ENCODE measurements around the gene PSMA6.
A peak's percentile ranks its signal among the peaks of the same experiment; 100 is the strongest.

Gene PSMA6

DNA sequence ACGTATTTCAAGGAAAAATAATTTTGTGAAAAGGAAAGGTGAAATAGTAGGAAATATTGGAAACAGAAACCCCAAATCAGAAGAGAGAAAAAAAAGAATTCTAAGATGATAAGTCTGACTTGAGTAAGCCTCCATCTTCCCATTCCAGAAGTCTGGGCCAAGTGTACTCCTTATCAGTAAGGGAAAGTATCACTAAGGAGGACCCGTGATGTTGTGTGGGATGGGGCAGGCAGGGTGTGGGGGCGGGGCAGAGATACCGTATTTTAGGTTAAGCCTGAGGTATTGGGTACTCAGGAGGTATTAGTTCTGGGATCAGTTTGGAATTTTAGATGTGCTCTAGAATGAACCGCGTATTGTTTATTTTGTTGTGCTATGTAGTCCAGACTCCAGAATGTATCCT, 33.8 kb upstream of the PSMA6 start:
- no peak for TF ChIP-seq GATA1 (IDR thresholded peaks at IDR 0.05; ENCODE audit: low read depth, low read length)
- TF ChIP-seq POLR2A (IDR thresholded peaks at IDR 0.05; ENCODE audit: low read length): no peak
- peak; percentile 22 to 33 for DNase-seq

GRCh38 chr14:35261774-35262173, 30.4 kb upstream of the PSMA6 start:
- no peak for DNase-seq
- no peak for TF ChIP-seq GATA1 (IDR thresholded peaks at IDR 0.05; ENCODE audit: low read depth, low read length)
- TF ChIP-seq POLR2A (IDR thresholded peaks at IDR 0.05; ENCODE audit: low read length): no peak

DNA sequence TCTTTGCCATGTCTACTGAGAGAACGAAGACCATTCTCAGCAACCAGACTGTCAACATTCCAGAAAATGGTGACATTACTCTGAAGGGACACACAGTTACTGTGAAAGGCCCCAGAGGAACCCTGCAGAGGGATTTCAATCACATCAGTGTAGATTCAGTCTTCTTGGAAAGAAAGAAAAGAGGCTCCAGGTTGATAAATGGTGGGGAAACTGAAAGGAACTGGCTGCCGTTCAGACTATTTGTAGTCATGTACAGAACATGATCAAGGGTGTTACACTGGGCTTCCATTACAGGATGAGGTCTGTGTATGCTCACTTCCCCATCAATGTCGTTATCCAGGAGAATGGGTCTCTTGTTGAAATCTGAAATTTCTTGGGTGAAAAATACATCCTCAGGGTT, 29.7 kb upstream of the PSMA6 start:
- DNase-seq: no peak
- TF ChIP-seq POLR2A (IDR thresholded peaks at IDR 0.05; ENCODE audit: low read length): no peak
- TF ChIP-seq GATA1 (IDR thresholded peaks at IDR 0.05; ENCODE audit: low read depth, low read length): no peak

- DNase-seq: no peak
- TF ChIP-seq GATA1 (IDR thresholded peaks at IDR 0.05; ENCODE audit: low read depth, low read length): no peak
- no peak for TF ChIP-seq POLR2A (IDR thresholded peaks at IDR 0.05; ENCODE audit: low read length)
Measured at GRCh38 chr14:35268946-35269345, 23.2 kb upstream of the PSMA6 start.

DNA sequence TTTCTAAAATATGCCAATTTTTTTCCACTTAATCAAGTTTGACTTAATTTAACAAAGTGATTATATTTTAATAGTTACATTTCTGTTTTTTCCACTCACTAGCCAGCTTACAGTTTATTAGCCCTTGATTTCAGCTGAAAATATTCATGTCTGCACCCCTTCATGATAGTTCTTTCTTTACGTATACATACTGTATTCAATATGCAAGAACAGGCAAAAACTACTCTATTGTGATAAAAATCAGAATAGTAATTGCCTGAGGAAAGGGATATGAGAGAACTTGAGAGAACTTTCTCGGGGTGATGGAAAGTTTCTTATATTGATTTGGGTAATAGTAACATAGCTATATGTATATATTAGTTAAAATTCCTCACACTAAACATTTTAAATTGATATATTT, 17.4 kb upstream of the PSMA6 start:
- TF ChIP-seq POLR2A (IDR thresholded peaks at IDR 0.05; ENCODE audit: low read length): no peak
- no peak for TF ChIP-seq GATA1 (IDR thresholded peaks at IDR 0.05; ENCODE audit: low read depth, low read length)
- DNase-seq: no peak

DNA sequence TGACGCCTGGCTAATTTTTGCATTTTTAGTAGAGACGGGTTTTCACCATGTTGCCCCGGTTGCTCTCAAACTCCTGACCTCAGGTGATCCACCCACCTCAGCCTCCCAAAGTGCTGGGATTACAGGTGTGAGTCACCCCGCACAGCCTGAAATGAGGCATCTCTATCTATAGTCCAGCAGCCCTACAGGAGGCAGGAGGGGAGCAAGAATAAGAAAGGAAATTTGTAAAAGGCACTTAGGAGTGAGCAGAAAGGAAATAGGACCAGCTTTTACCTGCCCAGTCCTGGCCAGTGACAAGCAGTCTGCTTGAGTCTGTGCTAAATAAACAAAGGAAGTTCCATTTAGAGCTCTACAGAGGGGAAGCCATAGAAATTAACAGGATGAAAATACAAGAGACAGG, 15.0 kb upstream of the PSMA6 start:
- TF ChIP-seq POLR2A (IDR thresholded peaks at IDR 0.05; ENCODE audit: low read length): no peak
- no peak for TF ChIP-seq GATA1 (IDR thresholded peaks at IDR 0.05; ENCODE audit: low read depth, low read length)
- no peak for DNase-seq

- TF ChIP-seq GATA1 (IDR thresholded peaks at IDR 0.05; ENCODE audit: low read depth, low read length): no peak
- no peak for TF ChIP-seq POLR2A (IDR thresholded peaks at IDR 0.05; ENCODE audit: low read length)
- no peak for DNase-seq
Measured at GRCh38 chr14:35279369-35279768, 12.8 kb upstream of the PSMA6 start.

GRCh38 chr14:35281341-35281740, 10.8 kb upstream of the PSMA6 start:
- TF ChIP-seq GATA1 (IDR thresholded peaks at IDR 0.05; ENCODE audit: low read depth, low read length) (no peak), POLR2A (IDR thresholded peaks at IDR 0.05; ENCODE audit: low read length) (no peak)
- no peak for DNase-seq

DNA sequence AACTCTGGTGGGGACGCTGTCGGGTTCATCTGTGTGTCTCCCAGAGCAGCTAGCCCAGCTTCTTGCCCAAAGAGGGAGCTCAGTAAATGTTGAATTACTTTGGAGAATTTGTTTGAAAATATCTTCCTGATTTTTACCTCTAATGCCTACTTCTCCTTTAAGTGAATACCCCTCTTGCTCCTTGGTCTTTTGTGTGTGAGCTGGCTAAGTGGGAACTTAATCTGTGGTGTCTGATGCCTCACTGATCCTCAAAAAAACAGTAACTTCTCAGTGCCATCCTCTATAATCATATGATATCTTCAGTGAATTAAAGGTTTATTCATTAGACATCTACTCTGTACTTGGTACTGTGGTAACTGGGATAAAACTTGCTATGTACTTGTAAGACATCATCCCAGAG, 7.7 kb upstream of the PSMA6 start:
- no peak for DNase-seq
- TF ChIP-seq POLR2A (IDR thresholded peaks at IDR 0.05; ENCODE audit: low read length) (no peak), GATA1 (IDR thresholded peaks at IDR 0.05; ENCODE audit: low read depth, low read length) (no peak)

- TF ChIP-seq POLR2A (IDR thresholded peaks at IDR 0.05; ENCODE audit: low read length) (no peak), GATA1 (IDR thresholded peaks at IDR 0.05; ENCODE audit: low read depth, low read length) (no peak)
- no peak for DNase-seq
Measured at GRCh38 chr14:35285168-35286002, 6.8 kb upstream of the PSMA6 start.

DNA sequence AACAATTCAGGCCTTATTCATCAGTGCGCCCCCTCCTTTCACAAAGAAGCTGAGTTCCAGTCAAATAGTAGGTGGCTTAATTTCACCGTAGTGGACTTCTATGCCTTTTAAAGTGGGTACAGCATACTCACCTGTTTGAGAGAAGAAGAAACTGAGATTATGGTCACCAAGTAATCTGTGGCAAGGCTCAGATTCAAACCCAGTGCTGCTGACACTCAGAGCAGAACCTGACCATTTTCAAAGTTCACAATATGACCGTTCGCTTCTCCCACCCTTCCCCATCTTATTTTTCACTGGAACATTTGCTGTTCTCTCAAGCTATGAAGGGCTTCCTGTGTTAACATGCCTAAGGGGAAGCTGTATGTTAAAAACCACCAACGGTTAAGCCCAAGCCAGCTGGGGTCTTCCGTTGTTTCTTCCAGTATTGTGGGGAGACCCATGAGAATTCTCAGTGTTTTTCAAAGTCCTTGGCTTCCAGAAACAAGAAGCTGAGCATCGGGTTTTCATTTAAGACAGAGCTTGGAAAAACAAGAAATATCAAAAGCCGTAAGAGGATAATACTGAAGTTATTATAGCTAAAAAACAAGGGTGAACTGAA, 6.1 kb upstream of the PSMA6 start:
- DNase-seq: no peak

GRCh38 chr14:35286707-35287106, 5.5 kb upstream of the PSMA6 start:
- TF ChIP-seq POLR2A (IDR thresholded peaks at IDR 0.05; ENCODE audit: low read length): no peak
- no peak for DNase-seq

More for the DNA sequence above, 6.1 kb upstream of the PSMA6 start:
- TF ChIP-seq POLR2A (IDR thresholded peaks at IDR 0.05; ENCODE audit: low read length): no peak
- no peak for TF ChIP-seq GATA1 (IDR thresholded peaks at IDR 0.05; ENCODE audit: low read depth, low read length)

DNA sequence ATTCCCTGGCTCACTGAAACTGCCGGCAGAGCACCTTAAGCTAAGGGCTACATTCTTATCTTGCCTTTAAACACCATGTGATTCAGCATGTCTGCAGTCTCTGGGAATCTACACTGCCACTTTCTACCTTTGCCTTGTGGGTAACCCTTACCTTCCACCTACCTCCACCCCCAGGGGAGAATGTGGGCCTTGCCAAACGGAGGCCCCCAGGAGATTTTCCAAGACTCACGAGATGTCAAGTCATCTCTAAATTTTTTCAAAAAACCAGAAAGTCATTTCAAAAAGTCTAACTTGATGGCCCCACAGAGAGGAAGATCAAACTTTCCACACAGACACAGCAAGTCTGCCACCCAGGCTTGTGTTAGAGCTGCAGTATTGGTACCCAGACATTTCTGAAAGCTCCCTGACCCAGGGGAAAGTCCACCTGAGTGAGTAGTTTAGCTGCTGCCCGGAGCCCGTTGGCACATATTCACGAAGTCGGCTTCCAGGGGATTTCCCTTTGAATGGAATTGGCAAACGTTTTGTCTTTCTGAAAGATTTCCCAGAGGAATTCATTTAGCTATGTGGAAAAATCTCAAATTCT, 4.7 kb upstream of the PSMA6 start:
- TF ChIP-seq POLR2A (IDR thresholded peaks at IDR 0.05; ENCODE audit: low read length) (no peak), GATA1 (IDR thresholded peaks at IDR 0.05; ENCODE audit: low read depth, low read length) (no peak)
- DNase-seq: peak; percentile 13 to 23

GRCh38 chr14:35289623-35290022, 2.6 kb upstream of the PSMA6 start:
- no peak for DNase-seq
- no peak for TF ChIP-seq GATA1 (IDR thresholded peaks at IDR 0.05; ENCODE audit: low read depth, low read length)
- TF ChIP-seq POLR2A (IDR thresholded peaks at IDR 0.05; ENCODE audit: low read length): no peak

Measured in erythroblast (primary cell).